Stimulated activated effector memory CD8-positive, alpha-beta T cell treated with anti-CD3 and anti-CD28 coated beads, Interleukin-12 subunit alpha, Interleukin-12 subunit beta, amount 100 ng/mL, for 72 hours (primary cell): ENCODE measurements around the gene B3GALT5.

Source experiments
- ATAC-seq: fragments of 150-1000 bp; cut with Tn5 transposase; 2 replicates; pipeline ENCODE4 v1.10.0; 2021
- DNase-seq, 2 donors: peaks; one replicate each; pipeline ENCODE4 v3.0.0; 2021 to 2022; ENCODE audit warnings: low spot score in 2 of 2
- H3K27ac Mint-ChIP-seq: one replicate; pipeline ENCODE4 v1.8.0; 2022; ENCODE audit warnings: mild to moderate bottlenecking, mixed read lengths
- H3K36me3 Mint-ChIP-seq: one replicate; pipeline ENCODE4 v1.8.0; 2022; ENCODE audit warnings: mild to moderate bottlenecking, mixed read lengths
- H3K4me1 Mint-ChIP-seq: one replicate; pipeline ENCODE4 v1.8.0; 2022; ENCODE audit warnings: mixed read lengths
- H3K4me3 Mint-ChIP-seq: one replicate; pipeline ENCODE4 v1.8.0; 2022; ENCODE audit warnings: mild to moderate bottlenecking, mixed read lengths
- H3K9me3 Mint-ChIP-seq: one replicate; pipeline ENCODE4 v1.8.0; 2022; ENCODE audit warnings: mixed read lengths

Gene B3GALT5

GRCh38 chr21:39630827-39631226, 18.1 kb downstream of the B3GALT5 start:
- H3K9me3 Mint-ChIP-seq, result no peaks in the 10 kb centered on the region
- H3K4me1 Mint-ChIP-seq, result no peaks in the 10 kb centered on the region
- H3K36me3 Mint-ChIP-seq, result no peaks in the 10 kb centered on the region
- H3K4me3 Mint-ChIP-seq, result no peak overlapping the region
- no peak overlapping the region for H3K27ac Mint-ChIP-seq
- no peak for ATAC-seq
- no peak for DNase-seq

- ATAC-seq (no peak), DNase-seq (no peak)
- Mint-ChIP-seq H3K36me3 (no peaks in the 10 kb centered on the region), H3K27ac (no peak overlapping the region), H3K4me3 (no peak overlapping the region), H3K4me1 (no peaks in the 10 kb centered on the region), H3K9me3 (no peaks in the 10 kb centered on the region)
Measured at GRCh38 chr21:39631842-39632562, 19.3 kb downstream of the B3GALT5 start.

- ATAC-seq, result peak; percentile 24
- no peak overlapping the region for H3K27ac Mint-ChIP-seq
- no peaks in the 10 kb centered on the region for H3K36me3 Mint-ChIP-seq
- no peak overlapping the region for H3K4me3 Mint-ChIP-seq
- H3K9me3 Mint-ChIP-seq, result no peaks in the 10 kb centered on the region
- no peak for DNase-seq
- H3K4me1 Mint-ChIP-seq, result no peaks in the 10 kb centered on the region
Measured at GRCh38 chr21:39632796-39633442, 20.2 kb downstream of the B3GALT5 start.

GRCh38 chr21:39633770-39634181, 21.0 kb downstream of the B3GALT5 start:
- ATAC-seq (peak; percentile 66), DNase-seq (no peak)
- Mint-ChIP-seq H3K4me1 (no peaks in the 10 kb centered on the region), H3K9me3 (no peaks in the 10 kb centered on the region), H3K27ac (no peak overlapping the region), H3K36me3 (no peaks in the 10 kb centered on the region), H3K4me3 (no peak overlapping the region)

- H3K4me1 Mint-ChIP-seq, result no peaks in the 10 kb centered on the region
- no peaks in the 10 kb centered on the region for H3K9me3 Mint-ChIP-seq
- H3K4me3 Mint-ChIP-seq, result no peak overlapping the region
- no peak for DNase-seq
- no peak overlapping the region for H3K27ac Mint-ChIP-seq
- no peak for ATAC-seq
- no peaks in the 10 kb centered on the region for H3K36me3 Mint-ChIP-seq
Measured at GRCh38 chr21:39634507-39634906, 21.8 kb downstream of the B3GALT5 start.

GRCh38 chr21:39637197-39637970, 24.6 kb downstream of the B3GALT5 start:
- no peaks in the 10 kb centered on the region for H3K4me1 Mint-ChIP-seq
- H3K27ac Mint-ChIP-seq, result no peak overlapping the region
- ATAC-seq, result no peak
- H3K9me3 Mint-ChIP-seq, result no peaks in the 10 kb centered on the region
- H3K4me3 Mint-ChIP-seq, result no peak overlapping the region
- no peaks in the 10 kb centered on the region for H3K36me3 Mint-ChIP-seq
- no peak for DNase-seq

GRCh38 chr21:39637971-39638240, 25.2 kb downstream of the B3GALT5 start:
- ATAC-seq, result no peak
- Mint-ChIP-seq H3K27ac (no peak overlapping the region), H3K9me3 (no peaks in the 10 kb centered on the region), H3K36me3 (no peaks in the 10 kb centered on the region), H3K4me1 (no peaks in the 10 kb centered on the region), H3K4me3 (no peak overlapping the region)
- no peak for DNase-seq

GRCh38 chr21:39638281-39638680, 25.5 kb downstream of the B3GALT5 start:
- no peak for ATAC-seq
- Mint-ChIP-seq H3K36me3 (no peaks in the 10 kb centered on the region), H3K27ac (no peak overlapping the region), H3K9me3 (no peaks in the 10 kb centered on the region), H3K4me3 (no peak overlapping the region), H3K4me1 (no peaks in the 10 kb centered on the region)
- no peak for DNase-seq

- H3K4me1 Mint-ChIP-seq, result no peaks in the 10 kb centered on the region
- no peaks in the 10 kb centered on the region for H3K36me3 Mint-ChIP-seq
- H3K27ac Mint-ChIP-seq, result no peak overlapping the region
- DNase-seq (no peak), ATAC-seq (no peak)
- H3K4me3 Mint-ChIP-seq, result no peak overlapping the region
- H3K9me3 Mint-ChIP-seq, result no peaks in the 10 kb centered on the region
Measured at GRCh38 chr21:39640754-39641153, 28.0 kb downstream of the B3GALT5 start.

GRCh38 chr21:39641827-39642450, 29.2 kb downstream of the B3GALT5 start:
- ATAC-seq, result no peak
- H3K36me3 Mint-ChIP-seq, result no peaks in the 10 kb centered on the region
- no peaks in the 10 kb centered on the region for H3K4me1 Mint-ChIP-seq
- no peak for DNase-seq
- H3K27ac Mint-ChIP-seq, result no peak overlapping the region
- no peak overlapping the region for H3K4me3 Mint-ChIP-seq
- no peaks in the 10 kb centered on the region for H3K9me3 Mint-ChIP-seq

- Mint-ChIP-seq H3K4me1 (no peaks in the 10 kb centered on the region), H3K36me3 (no peaks in the 10 kb centered on the region), H3K4me3 (no peak overlapping the region), H3K27ac (no peak overlapping the region), H3K9me3 (no peaks in the 10 kb centered on the region)
- ATAC-seq (no peak), DNase-seq (no peak)
Measured at GRCh38 chr21:39644062-39644560, 31.4 kb downstream of the B3GALT5 start.

GRCh38 chr21:39645331-39645730, 32.6 kb downstream of the B3GALT5 start:
- no peaks in the 10 kb centered on the region for H3K36me3 Mint-ChIP-seq
- DNase-seq (no peak), ATAC-seq (no peak)
- H3K27ac Mint-ChIP-seq, result no peak overlapping the region
- H3K4me3 Mint-ChIP-seq, result no peak overlapping the region
- H3K9me3 Mint-ChIP-seq, result no peaks in the 10 kb centered on the region
- no peaks in the 10 kb centered on the region for H3K4me1 Mint-ChIP-seq

GRCh38 chr21:39647476-39647875, 34.7 kb downstream of the B3GALT5 start:
- ATAC-seq (no peak), DNase-seq (no peak)
- Mint-ChIP-seq H3K4me1 (no peaks in the 10 kb centered on the region), H3K9me3 (peaks cover 4% of the 10 kb centered on the region), H3K36me3 (no peaks in the 10 kb centered on the region), H3K27ac (no peak overlapping the region), H3K4me3 (no peak overlapping the region)

- DNase-seq (no peak), ATAC-seq (no peak)
- Mint-ChIP-seq H3K4me3 (no peak overlapping the region), H3K36me3 (no peaks in the 10 kb centered on the region), H3K9me3 (peaks cover 7% of the 10 kb centered on the region), H3K27ac (no peak overlapping the region), H3K4me1 (no peaks in the 10 kb centered on the region)
Measured at GRCh38 chr21:39648879-39649278, 36.1 kb downstream of the B3GALT5 start.

- Mint-ChIP-seq H3K9me3 (peaks cover 7% of the 10 kb centered on the region), H3K4me3 (no peak overlapping the region), H3K4me1 (no peaks in the 10 kb centered on the region), H3K27ac (no peak overlapping the region), H3K36me3 (no peaks in the 10 kb centered on the region)
- no peak for ATAC-seq
- DNase-seq, result no peak
Measured at GRCh38 chr21:39649526-39649925, 36.8 kb downstream of the B3GALT5 start.
